Muscle of leg (tissue), 11 donors: ENCODE data around the gene ABCA7. TPM values are rescaled to one million over a fixed set of nuclear protein-coding genes. Genes with fewer than 3 reads are reported as not detected.

Experiments used
- DNase-seq: peaks from one replicate; pipeline ENCODE4 v3.0.0; 2013
- H3K27ac ChIP-seq: one replicate; pipeline ENCODE4 v1.5.1; 2013; ENCODE audit warnings: mild to moderate bottlenecking, low read length, control low read depth
- H3K27me3 ChIP-seq: one replicate; pipeline ENCODE4 v1.6.1; 2013; ENCODE audit warnings: low read length; ENCODE audit not compliant: control insufficient read depth, insufficient read depth
- H3K36me3 ChIP-seq: one replicate; pipeline ENCODE4 v1.6.1; 2013; ENCODE audit warnings: low read length; ENCODE audit not compliant: control insufficient read depth, insufficient read depth
- H3K4me1 ChIP-seq: one replicate; pipeline ENCODE4 v1.6.1; 2013; ENCODE audit warnings: low read length; ENCODE audit not compliant: control insufficient read depth, insufficient read depth
- H3K4me3 ChIP-seq: one replicate; pipeline ENCODE4 v1.5.1; 2013; ENCODE audit warnings: low read length, control low read depth
- H3K9me3 ChIP-seq: replicated peaks from 2 replicates; pipeline ENCODE4 v1.6.1; 2013; ENCODE audit warnings: low read depth, low read length; ENCODE audit not compliant: control insufficient read depth
- WGBS: methylation state at CpG from one replicate; pipeline ENCODE4 v1.1.5; 2013; ENCODE audit warnings: missing lambda C conversion rate; ENCODE audit not compliant: insufficient coverage; 5-methylcytosine and 5-hydroxymethylcytosine counted together
- polyA plus RNA-seq, 8 donors: library from polyadenylated mRNA; unstranded; fragments of 120-200 nt; gene quantifications; one replicate each; pipeline versions ENCODE4 v1.2.1 to v1.2.3, GENCODE V29; 2013; ENCODE audit warnings: inconsistent platforms in 1 of 8, low replicate concordance in 1 of 8; ENCODE audit not compliant: insufficient read length in 8 of 8, insufficient read depth in 1 of 8
- total RNA-seq: library from RNA; stranded (reverse); fragments of 120-200 nt; gene quantifications from one replicate; pipeline ENCODE4 v1.2.4, GENCODE V29; 2013

The ABCA7 gene
- total and polyA plus RNA-seq, 9 donors, result 7.9 to 23.0 (median 12.6) TPM

- H3K4me1 ChIP-seq, result peaks cover 21% of the 10 kb centered on the region
- H3K36me3 ChIP-seq, result no peaks in the 10 kb centered on the region
- no peak overlapping the region for H3K27ac ChIP-seq
- WGBS, result 81% methylated on average over 23 of the region's 30 CpGs
- no peak overlapping the region for H3K4me3 ChIP-seq
- no peak for DNase-seq
- no peaks in the 10 kb centered on the region for H3K9me3 ChIP-seq
- H3K27me3 ChIP-seq, result peaks cover 50% of the 10 kb centered on the region
These were observed 33.4 kb downstream of the ABCA7 start for GRCh38 chr19:1073063-1073955.

- H3K27ac ChIP-seq, result no peak overlapping the region
- DNase-seq, result no peak
- peaks cover 21% of the 10 kb centered on the region for H3K4me1 ChIP-seq
These were observed 34.1 kb downstream of the ABCA7 start for GRCh38 chr19:1073956-1074517.

GRCh38 chr19:1074544-1075283, 34.8 kb downstream of the ABCA7 start:
- Histone ChIP-seq H3K4me3 (no peak overlapping the region), H3K27ac (no peak overlapping the region)
- DNase-seq, result peak; percentile 59

More at GRCh38 chr19:1073956-1074517, 34.1 kb downstream of the ABCA7 start:
- H3K9me3 ChIP-seq, result no peaks in the 10 kb centered on the region
- 81% methylated on average over 21 of the region's 28 CpGs for WGBS
- no peak overlapping the region for H3K4me3 ChIP-seq
- H3K27me3 ChIP-seq, result peaks cover 42% of the 10 kb centered on the region
- H3K36me3 ChIP-seq, result no peaks in the 10 kb centered on the region

GRCh38 chr19:1076046-1076386, 36.1 kb downstream of the ABCA7 start:
- 78% methylated on average over 3 of the region's 4 CpGs for WGBS
- Histone ChIP-seq H3K4me1 (peaks cover 12% of the 10 kb centered on the region), H3K36me3 (no peaks in the 10 kb centered on the region)

More at GRCh38 chr19:1074544-1075283, 34.8 kb downstream of the ABCA7 start:
- WGBS, result 69% methylated on average over 39 of the region's 54 CpGs
- Histone ChIP-seq H3K27me3 (peaks cover 36% of the 10 kb centered on the region), H3K9me3 (no peaks in the 10 kb centered on the region), H3K36me3 (no peaks in the 10 kb centered on the region), H3K4me1 (peaks cover 17% of the 10 kb centered on the region)

DNA sequence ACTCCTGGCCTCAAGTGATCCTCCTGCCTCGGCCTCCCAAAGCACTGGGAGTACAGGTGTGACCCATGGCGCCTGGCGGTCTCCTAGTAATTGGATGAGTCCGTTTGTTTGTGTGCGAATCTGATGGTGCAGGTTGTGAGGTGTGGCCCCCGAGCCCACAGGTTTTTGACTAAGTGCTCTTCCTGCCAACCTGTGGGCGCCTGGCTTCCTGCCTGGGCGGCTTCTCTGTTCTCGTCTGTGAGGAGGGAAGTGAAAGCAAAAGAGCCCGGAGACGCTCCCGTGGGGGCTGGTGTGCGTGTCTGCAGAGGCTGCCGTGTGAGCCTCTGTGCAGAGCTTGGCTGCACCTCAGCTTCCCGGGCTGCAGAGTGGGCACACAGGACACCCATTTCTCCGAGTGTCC, 37.0 kb downstream of the ABCA7 start:
- no peaks in the 10 kb centered on the region for H3K36me3 ChIP-seq
- peaks cover 14% of the 10 kb centered on the region for H3K4me1 ChIP-seq
- no peaks in the 10 kb centered on the region for H3K9me3 ChIP-seq
- 62% methylated on average over 12 of the region's 16 CpGs for WGBS
- no peak overlapping the region for H3K4me3 ChIP-seq
- peaks cover 16% of the 10 kb centered on the region for H3K27me3 ChIP-seq
- no peak overlapping the region for H3K27ac ChIP-seq
- DNase-seq, result peak; percentile 65

More at GRCh38 chr19:1076046-1076386, 36.1 kb downstream of the ABCA7 start:
- no peak for DNase-seq
- no peak overlapping the region for H3K27ac ChIP-seq
- peaks cover 23% of the 10 kb centered on the region for H3K27me3 ChIP-seq
- H3K9me3 ChIP-seq, result no peaks in the 10 kb centered on the region
- no peak overlapping the region for H3K4me3 ChIP-seq

DNA sequence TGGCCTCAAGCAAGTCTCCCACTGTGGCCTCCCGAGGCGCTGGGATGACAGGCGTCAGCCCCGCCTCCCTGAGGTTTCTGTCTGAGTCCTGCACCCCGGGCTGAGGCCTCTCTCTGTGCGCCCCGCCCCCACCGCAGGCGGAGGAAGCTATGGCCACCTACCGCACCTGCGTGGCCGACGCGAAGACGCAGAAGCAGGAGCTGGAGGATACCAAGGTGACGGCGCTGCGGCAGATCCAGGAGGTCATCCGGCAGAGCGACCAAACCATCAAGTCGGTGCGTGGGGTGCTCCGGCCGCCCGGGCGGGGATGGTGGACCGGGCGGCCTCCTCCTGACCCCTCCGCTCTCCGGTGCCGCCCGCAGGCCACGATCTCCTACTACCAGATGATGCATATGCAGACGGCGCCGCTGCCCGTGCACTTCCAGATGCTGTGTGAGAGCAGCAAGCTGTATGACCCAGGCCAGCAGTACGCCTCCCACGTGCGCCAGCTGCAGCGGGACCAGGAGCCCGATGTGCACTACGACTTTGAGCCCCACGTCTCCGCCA, 39.7 kb downstream of the ABCA7 start:
- no peaks in the 10 kb centered on the region for H3K27me3 ChIP-seq
- H3K36me3 ChIP-seq, result no peaks in the 10 kb centered on the region
- H3K4me3 ChIP-seq, result no peak overlapping the region
- H3K4me1 ChIP-seq, result peaks cover 32% of the 10 kb centered on the region
- no peaks in the 10 kb centered on the region for H3K9me3 ChIP-seq
- WGBS, result 89% methylated on average over 41 of the region's 45 CpGs
- no peak overlapping the region for H3K27ac ChIP-seq
- DNase-seq, result no peak

DNA sequence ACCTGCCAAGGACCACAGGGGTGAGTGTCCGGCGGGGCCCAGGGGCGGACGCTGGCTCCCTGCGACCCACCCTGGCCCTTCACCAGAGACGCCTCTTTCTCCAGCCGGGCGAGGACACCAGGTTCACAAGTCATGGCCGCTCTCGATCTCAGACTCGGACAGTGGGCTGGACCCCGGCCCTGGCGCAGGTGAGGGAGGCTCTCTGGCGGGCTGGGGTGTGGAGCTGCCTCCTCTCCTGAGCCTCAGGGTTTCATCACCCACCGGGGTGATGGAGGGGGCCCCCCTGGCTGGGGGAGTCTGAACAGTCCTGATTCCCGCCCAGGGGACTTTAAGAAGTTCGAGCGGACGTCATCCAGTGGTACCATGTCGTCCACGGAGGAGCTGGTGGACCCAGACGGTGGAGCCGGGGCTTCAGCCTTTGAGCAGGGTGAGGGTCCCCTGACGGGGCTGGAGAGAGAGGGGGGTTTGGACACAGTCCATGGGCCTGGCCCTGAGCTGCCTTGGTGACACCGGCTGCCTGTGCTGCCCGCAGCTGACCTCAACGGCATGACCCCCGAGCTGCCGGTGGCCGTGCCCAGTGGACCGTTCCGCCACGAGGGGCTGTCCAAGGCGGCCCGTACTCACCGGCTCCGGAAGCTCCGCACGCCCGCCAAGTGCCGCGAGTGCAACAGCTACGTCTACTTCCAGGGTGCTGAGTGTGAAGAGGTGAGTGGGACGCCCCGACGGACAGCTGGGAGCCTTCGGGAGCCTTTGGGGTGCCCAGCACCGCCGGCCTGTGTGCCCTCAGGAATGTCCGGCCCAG, 40.7 kb downstream of the ABCA7 start:
- Histone ChIP-seq H3K4me3 (no peak overlapping the region), H3K36me3 (peaks cover under 1% of the 10 kb centered on the region), H3K27ac (no peak overlapping the region), H3K27me3 (no peaks in the 10 kb centered on the region), H3K9me3 (no peaks in the 10 kb centered on the region), H3K4me1 (peaks cover 33% of the 10 kb centered on the region)
- WGBS, result 92% methylated on average over 42 of the region's 50 CpGs
- no peak for DNase-seq

GRCh38 chr19:1081301-1082164, 41.6 kb downstream of the ABCA7 start:
- 60% methylated on average over 58 of the region's 58 CpGs for WGBS
- no peak overlapping the region for H3K4me3 ChIP-seq
- H3K4me1 ChIP-seq, result peaks cover 39% of the 10 kb centered on the region
- no peaks in the 10 kb centered on the region for H3K9me3 ChIP-seq
- H3K27ac ChIP-seq, result peak overlapping the region; percentile 35
- no peaks in the 10 kb centered on the region for H3K27me3 ChIP-seq
- no peak for DNase-seq
- peaks cover 9% of the 10 kb centered on the region for H3K36me3 ChIP-seq
